Measurements from ENCODE around the gene JMJD8.
A peak's percentile ranks its signal among the peaks of the same experiment; 100 is the strongest.

The JMJD8 gene

GRCh38 chr16:694863-695354 is 10.8 kb upstream of the JMJD8 start:
- Histone ChIP-seq H2AFZ (ENCODE audit: low read depth, low read length, severe bottlenecking) (no peak overlapping the region), H3K9me2 (replicated peaks; ENCODE audit: insufficient read depth, low read length) (no peaks in the 10 kb centered on the region), H3K27me3 (ENCODE audit: low read length) (no peaks in the 10 kb centered on the region), H3K36me3 (ENCODE audit: low read length) (no peaks in the 10 kb centered on the region), H3F3A (ENCODE audit: insufficient read depth) (0 out of 2 replicates have a peak, but pooled peaks cover 3% of the 10 kb centered on the region), H3K4me3 (ENCODE audit: insufficient read depth, low read length, poor library complexity, severe bottlenecking) (no peak overlapping the region), H3K9me3 (ENCODE audit: insufficient read depth, low read length) (no peaks in the 10 kb centered on the region), H4K20me1 (ENCODE audit: low read depth, low read length) (no peaks in the 10 kb centered on the region), H3K9ac (ENCODE audit: low read length) (no peak overlapping the region), H3K27ac (ENCODE audit: low read depth, low read length) (no peak overlapping the region), H3K79me2 (ENCODE audit: insufficient read depth, low read length) (no peaks in the 10 kb centered on the region), H3K4me2 (ENCODE audit: low read depth, low read length, poor library complexity, severe bottlenecking) (peak overlapping the region; percentile 37)
- TF ChIP-seq CTCF (IDR thresholded peaks at IDR 0.05; ENCODE audit: insufficient read depth, low read length, poor library complexity, severe bottlenecking): no peak
- TF ChIP-seq EZH2phosphoT487 (conservative IDR thresholded peaks at IDR 0.05; ENCODE audit: low read length): no peak

- Histone ChIP-seq H3F3A (ENCODE audit: insufficient read depth) (0 out of 2 replicates have a peak, but pooled peaks cover 3% of the 10 kb centered on the region), H3K27ac (ENCODE audit: low read depth, low read length) (no peak overlapping the region), H2AFZ (ENCODE audit: low read depth, low read length, severe bottlenecking) (no peak overlapping the region), H3K9me3 (ENCODE audit: insufficient read depth, low read length) (no peaks in the 10 kb centered on the region), H3K27me3 (ENCODE audit: low read length) (no peaks in the 10 kb centered on the region), H3K79me2 (ENCODE audit: insufficient read depth, low read length) (no peaks in the 10 kb centered on the region), H3K9me2 (replicated peaks; ENCODE audit: insufficient read depth, low read length) (no peaks in the 10 kb centered on the region), H3K9ac (ENCODE audit: low read length) (no peak overlapping the region), H3K36me3 (ENCODE audit: low read length) (no peaks in the 10 kb centered on the region), H3K4me3 (ENCODE audit: insufficient read depth, low read length, poor library complexity, severe bottlenecking) (no peak overlapping the region), H3K4me2 (ENCODE audit: low read depth, low read length, poor library complexity, severe bottlenecking) (peak overlapping the region; percentile 37), H4K20me1 (ENCODE audit: low read depth, low read length) (no peaks in the 10 kb centered on the region)
- TF ChIP-seq EZH2phosphoT487 (conservative IDR thresholded peaks at IDR 0.05; ENCODE audit: low read length): no peak
- no peak for TF ChIP-seq CTCF (IDR thresholded peaks at IDR 0.05; ENCODE audit: insufficient read depth, low read length, poor library complexity, severe bottlenecking)
Observed at GRCh38 chr16:694187-694862, 10.2 kb upstream of the JMJD8 start.

GRCh38 chr16:693766-694165 is 9.6 kb upstream of the JMJD8 start:
- TF ChIP-seq EZH2phosphoT487 (conservative IDR thresholded peaks at IDR 0.05; ENCODE audit: low read length) (no peak), CTCF (IDR thresholded peaks at IDR 0.05; ENCODE audit: insufficient read depth, low read length, poor library complexity, severe bottlenecking) (no peak)
- no peak overlapping the region for H3K9ac ChIP-seq (ENCODE audit: low read length)
- no peak overlapping the region for H3K4me3 ChIP-seq (ENCODE audit: insufficient read depth, low read length, poor library complexity, severe bottlenecking)
- H3K9me2 ChIP-seq (replicated peaks; ENCODE audit: insufficient read depth, low read length): no peaks in the 10 kb centered on the region
- H3K36me3 ChIP-seq (ENCODE audit: low read length): no peaks in the 10 kb centered on the region
- no peak overlapping the region for H3K4me2 ChIP-seq (ENCODE audit: low read depth, low read length, poor library complexity, severe bottlenecking)
- no peaks in the 10 kb centered on the region for H3K79me2 ChIP-seq (ENCODE audit: insufficient read depth, low read length)
- no peak overlapping the region for H3K27ac ChIP-seq (ENCODE audit: low read depth, low read length)
- no peaks in the 10 kb centered on the region for H3K9me3 ChIP-seq (ENCODE audit: insufficient read depth, low read length)
- H3K27me3 ChIP-seq (ENCODE audit: low read length): no peaks in the 10 kb centered on the region
- no peak overlapping the region for H2AFZ ChIP-seq (ENCODE audit: low read depth, low read length, severe bottlenecking)
- no peaks in the 10 kb centered on the region for H4K20me1 ChIP-seq (ENCODE audit: low read depth, low read length)
- H3F3A ChIP-seq (ENCODE audit: insufficient read depth): 0 out of 2 replicates have a peak, but pooled peaks cover 3% of the 10 kb centered on the region

Measured in SU-DHL-6 (cell line).